B cell (primary cell): Measurements from ENCODE around the gene STARD9. TPM values are rescaled to one million over a fixed set of nuclear protein-coding genes. Genes with fewer than 3 reads are reported as not detected.

Experiments
- ATAC-seq: fragments of 200-7000 bp; cut with Tn5 transposase; one replicate; pipeline ENCODE4 v1.10.0; 2021; ENCODE audit warnings: low read depth, mild to moderate bottlenecking, moderate number of reproducible peaks, moderate library complexity
- CTCF ChIA-PET: fragments of 350-600 bp; sonication (Branson Sonifier 250); formaldehyde crosslinking; loops from one replicate; lab custom pipeline; 2021; ENCODE audit warnings: antibody characterized with exemption, inconsistent platforms; lab: Charles Lee
- POLR2A ChIA-PET: fragments of 350-600 bp; sonication (Branson Sonifier 250); formaldehyde crosslinking; loops from one replicate; lab custom pipeline; 2021; ENCODE audit warnings: antibody characterized with exemption; lab: Charles Lee
- DNase-seq: peaks from one replicate; pipeline ENCODE4 v3.0.0; 2013
- H2AFZ ChIP-seq: 2 replicates; pipeline ENCODE4 v1.6.1; 2012; ENCODE audit warnings: mild to moderate bottlenecking, low read depth, low read length; ENCODE audit not compliant: insufficient read depth, poor library complexity, severe bottlenecking
- H3K27ac ChIP-seq, 2 donors: 1 replicate in 1 of 2; 2 replicates in 1 of 2; pipeline ENCODE4 v1.5.1; 2012 to 2013; ENCODE audit warnings: low read length in 2 of 2, mild to moderate bottlenecking in 2 of 2, moderate library complexity in 1 of 2
- H3K27me3 ChIP-seq, 4 experiments: fragments of 200-600 bp in 1 of 4; sonication (generic) in 1 of 4; replicated peaks in 1 of 4; 1 replicate in 2 of 4; 2 replicates in 2 of 4; pipeline versions ENCODE4 v1.6.1 to v1.7.0; 2013 to 2016; ENCODE audit warnings: low read length in 3 of 4, mild to moderate bottlenecking in 2 of 4, mixed read lengths in 1 of 4, moderate library complexity in 1 of 4; ENCODE audit not compliant: insufficient read depth in 4 of 4, control insufficient read depth in 3 of 4; ENCODE audit errors: control extremely low read depth in 1 of 4
- H3K36me3 ChIP-seq, 2 experiments: replicated peaks in 1 of 2; 1 replicate in 1 of 2; 2 replicates in 1 of 2; pipeline versions ENCODE4 v1.6.1 to v1.7.1; 2013; ENCODE audit warnings: low read length in 1 of 2; ENCODE audit not compliant: insufficient read depth in 2 of 2, control insufficient read depth in 1 of 2; ENCODE audit errors: control extremely low read depth in 1 of 2, extremely low read depth in 1 of 2
- H3K4me1 ChIP-seq, 2 donors: fragments of 200-600 bp in 1 of 2; sonication (generic) in 1 of 2; 1 replicate in 1 of 2; 2 replicates in 1 of 2; pipeline versions ENCODE4 v1.5.1 to v1.6.1; 2013 to 2017; ENCODE audit warnings: low read length in 2 of 2; ENCODE audit not compliant: control insufficient read depth in 2 of 2, insufficient read depth in 2 of 2
- H3K4me2 ChIP-seq: replicated peaks from 2 replicates; pipeline ENCODE3; 2012; ENCODE audit warnings: mild to moderate bottlenecking, low read depth, low read length; ENCODE audit not compliant: poor library complexity, severe bottlenecking
- H3K4me3 ChIP-seq, 5 experiments: fragments of 200-600 bp in 1 of 5; sonication (generic) in 1 of 5; 1 replicate in 3 of 5; 2 replicates in 2 of 5; pipeline versions ENCODE4 v1.5.1 to v1.7.0; 2011 to 2016; ENCODE audit warnings: low read length in 4 of 5, mild to moderate bottlenecking in 4 of 5, low read depth in 2 of 5, control low read depth in 1 of 5, moderate library complexity in 1 of 5; ENCODE audit not compliant: insufficient read depth in 1 of 5; ENCODE audit errors: control extremely low read depth in 1 of 5, extremely low read depth in 1 of 5
- H3K79me2 ChIP-seq: fragments of 200-600 bp; sonication (generic); one replicate; pipeline ENCODE4 v1.6.0; 2016; ENCODE audit warnings: low read length; ENCODE audit not compliant: control insufficient read depth, insufficient read depth
- H3K9ac ChIP-seq: fragments of 200-600 bp; sonication (generic); 2 replicates; pipeline ENCODE4 v1.6.1; 2017; ENCODE audit warnings: mild to moderate bottlenecking, low read length, moderate library complexity
- H3K9me3 ChIP-seq, 3 donors: one replicate each; pipeline versions ENCODE4 v1.6.1 to v1.7.1; 2013; ENCODE audit warnings: low read length in 2 of 3; ENCODE audit not compliant: control insufficient read depth in 2 of 3, insufficient read depth in 1 of 3; ENCODE audit errors: control extremely low read depth in 1 of 3
- H4K20me1 ChIP-seq: 2 replicates; pipeline ENCODE4 v1.6.0; 2012; ENCODE audit warnings: mild to moderate bottlenecking, low read length; ENCODE audit not compliant: insufficient read depth, control insufficient read depth, poor library complexity, severe bottlenecking
- H3K27ac Mint-ChIP-seq: one replicate; pipeline ENCODE4 v1.8.0; 2021; ENCODE audit warnings: mixed read lengths
- H3K27me3 Mint-ChIP-seq: one replicate; pipeline ENCODE4 v1.8.0; 2021; ENCODE audit warnings: mixed read lengths
- H3K4me1 Mint-ChIP-seq: one replicate; pipeline ENCODE4 v1.8.0; 2021; ENCODE audit warnings: mixed read lengths
- H3K4me3 Mint-ChIP-seq: one replicate; pipeline ENCODE4 v1.8.0; 2021; ENCODE audit warnings: mixed read lengths
- H3K9me3 Mint-ChIP-seq: one replicate; pipeline ENCODE4 v1.8.0; 2022; ENCODE audit warnings: mixed read lengths; ENCODE audit not compliant: insufficient read depth
- CTCF ChIP-seq: fragments of 200-600 bp; IDR thresholded peaks from one replicate; pipeline ENCODE4 v1.8.0; 2022; ENCODE audit warnings: antibody characterized with exemption, mild to moderate bottlenecking
- EZH2 ChIP-seq: IDR thresholded peaks from 2 replicates; pipeline ENCODE4 v1.6.1; 2012; ENCODE audit warnings: borderline replicate concordance, low read depth, mild to moderate bottlenecking, moderate library complexity, low read length; ENCODE audit not compliant: insufficient read depth, poor library complexity, severe bottlenecking
- WGBS: methylation state at CpG from one replicate; pipeline ENCODE4 v1.1.5; 2013; ENCODE audit warnings: missing lambda C conversion rate; ENCODE audit not compliant: insufficient coverage; 5-methylcytosine and 5-hydroxymethylcytosine counted together
- intact Hi-C: fragments of 100-400 bp; cut with micrococcal nuclease; formaldehyde crosslinking; loops from one replicate; pipeline ENCODE4 v1.10.0; 2022
- polyA plus RNA-seq: library from polyadenylated mRNA; depleted of rRNA; stranded (reverse); fragments of >200 nt; gene quantifications from 2 replicates; pipeline ENCODE4 v1.2.3, GENCODE V29; 2012
- total RNA-seq, 2 donors: library from RNA; stranded (reverse); fragments of 120-200 nt in 1 of 2; gene quantifications; 1 replicate in 1 of 2; 2 replicates in 1 of 2; pipeline versions ENCODE4 v1.2.3 to v1.2.4, GENCODE V29; 2013 to 2022

STARD9 gene
- total and polyA plus RNA-seq, 2 donors (not counting 1 experiment from before 2014, with no cell fraction given): 5.0 to 23.1 TPM

DNA sequence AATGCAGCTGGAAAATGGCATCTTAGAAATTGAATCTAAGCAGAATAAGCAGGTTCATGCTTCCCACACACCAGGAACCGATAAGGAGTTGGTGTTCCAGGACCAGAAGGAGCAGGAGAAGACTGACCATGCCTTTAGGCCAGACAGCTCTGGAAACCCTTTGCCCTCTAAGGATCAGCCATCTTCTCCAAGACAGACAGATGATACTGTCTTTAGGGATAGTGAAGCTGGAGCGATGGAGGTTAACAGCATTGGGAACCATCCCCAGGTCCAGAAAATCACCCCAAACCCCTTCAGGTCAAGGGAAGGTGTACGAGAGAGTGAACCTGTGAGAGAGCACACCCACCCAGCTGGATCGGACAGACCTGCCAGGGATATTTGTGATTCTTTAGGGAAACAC, 112.3 kb downstream of the STARD9 start:
- POLR2A ChIA-PET: no interaction called here
- intact Hi-C loops: no loop called here
- Histone ChIP-seq H3K36me3 (peaks cover 0 to 16% of the 10 kb centered on the region in 2 experiments), H3K9me3 (no peaks in the 10 kb centered on the region), H3K27me3 (no peaks in the 10 kb centered on the region), H4K20me1 (no peaks in the 10 kb centered on the region), H3K27ac (no peak overlapping the region), H3K79me2 (no peaks in the 10 kb centered on the region), H3K4me2 (no peak overlapping the region), H3K9ac (no peak overlapping the region), H2AFZ (no peak overlapping the region), H3K4me3 (no peak overlapping the region), H3K4me1 (no peaks in the 10 kb centered on the region)
- Mint-ChIP-seq H3K27me3 (no peaks in the 10 kb centered on the region), H3K9me3 (no peaks in the 10 kb centered on the region), H3K27ac (no peak overlapping the region), H3K4me1 (no peaks in the 10 kb centered on the region), H3K4me3 (no peak overlapping the region)
- CTCF ChIA-PET: no interaction called here
- ATAC-seq (no peak), DNase-seq (no peak)
- WGBS: no CpG with 5 or more reads among the region's 4 CpGs
- TF ChIP-seq CTCF: no peak
- no peak for TF ChIP-seq EZH2

DNA sequence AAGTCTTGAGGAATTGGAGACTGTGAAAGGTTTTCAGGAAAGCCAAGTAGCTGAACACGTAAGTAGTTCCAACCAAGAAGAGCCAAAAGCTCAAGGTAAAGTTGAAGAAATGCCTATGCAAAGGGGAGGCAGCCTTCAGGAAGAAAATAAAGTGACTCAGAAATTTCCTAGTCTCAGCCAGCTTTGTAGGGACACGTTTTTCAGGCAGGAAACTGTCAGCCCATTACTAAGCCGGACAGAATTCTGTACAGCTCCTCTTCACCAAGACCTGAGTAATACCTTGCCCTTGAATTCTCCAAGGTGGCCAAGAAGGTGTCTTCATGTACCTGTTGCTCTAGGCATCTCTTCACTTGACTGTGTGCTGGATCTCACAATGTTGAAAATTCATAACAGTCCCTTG, 112.9 kb downstream of the STARD9 start:
- ChIA-PET CTCF (no interaction called here), POLR2A (no interaction called here)
- H4K20me1 ChIP-seq: no peaks in the 10 kb centered on the region
- no peak overlapping the region for H3K4me2 ChIP-seq
- intact Hi-C loops: no loop called here
- H3K36me3 ChIP-seq: peaks cover 0 to 13% of the 10 kb centered on the region in 2 experiments
- H3K4me1 ChIP-seq: no peaks in the 10 kb centered on the region
- TF ChIP-seq CTCF (no peak), EZH2 (no peak)
- H3K4me3 ChIP-seq: no peak overlapping the region
- H3K4me1 Mint-ChIP-seq: no peaks in the 10 kb centered on the region
- no peaks in the 10 kb centered on the region for H3K79me2 ChIP-seq
- no peaks in the 10 kb centered on the region for H3K27me3 Mint-ChIP-seq
- no peak overlapping the region for H3K27ac Mint-ChIP-seq
- WGBS: 90% methylated on average over 3 of the region's 3 CpGs
- no peak for DNase-seq
- H2AFZ ChIP-seq: no peak overlapping the region
- no peak overlapping the region for H3K9ac ChIP-seq
- no peaks in the 10 kb centered on the region for H3K9me3 ChIP-seq
- no peak for ATAC-seq
- no peaks in the 10 kb centered on the region for H3K27me3 ChIP-seq
- H3K4me3 Mint-ChIP-seq: no peak overlapping the region
- H3K27ac ChIP-seq: no peak overlapping the region
- H3K9me3 Mint-ChIP-seq: no peaks in the 10 kb centered on the region
